Glutamatergic neuron (in vitro differentiated cells): ENCODE data around the gene HSF5. TPM values are rescaled to one million over a fixed set of nuclear protein-coding genes. Genes with fewer than 3 reads are reported as not detected.

Experiments used
- DNase-seq: peaks from one replicate; pipeline ENCODE4 v3.0.0; 2022
- H3K27ac Mint-ChIP-seq: one replicate; pipeline ENCODE4 v1.8.0; 2020; ENCODE audit warnings: mild to moderate bottlenecking, mixed read lengths, inconsistent platforms; ENCODE audit not compliant: unreplicated experiment
- H3K27me3 Mint-ChIP-seq: one replicate; pipeline ENCODE4 v1.8.0; 2020; ENCODE audit warnings: mild to moderate bottlenecking, moderate library complexity, mixed read lengths, inconsistent platforms; ENCODE audit not compliant: unreplicated experiment
- H3K36me3 Mint-ChIP-seq: one replicate; pipeline ENCODE4 v1.8.0; 2020; ENCODE audit warnings: mild to moderate bottlenecking, mixed read lengths, inconsistent platforms; ENCODE audit not compliant: unreplicated experiment
- H3K4me1 Mint-ChIP-seq: one replicate; pipeline ENCODE4 v1.8.0; 2020; ENCODE audit warnings: mild to moderate bottlenecking, low read depth, mixed read lengths, inconsistent platforms; ENCODE audit not compliant: unreplicated experiment
- H3K4me3 Mint-ChIP-seq: one replicate; pipeline ENCODE4 v1.8.0; 2020; ENCODE audit warnings: mild to moderate bottlenecking, mixed read lengths, inconsistent platforms; ENCODE audit not compliant: unreplicated experiment
- H3K9me3 Mint-ChIP-seq: one replicate; pipeline ENCODE4 v1.8.0; 2020; ENCODE audit warnings: mild to moderate bottlenecking, moderate library complexity, mixed read lengths, inconsistent platforms; ENCODE audit not compliant: unreplicated experiment
- CTCF ChIP-seq: fragments of 200-600 bp; sonication (generic); IDR thresholded peaks from one replicate; pipeline ENCODE4 v1.5.0; 2021; ENCODE audit not compliant: partially characterized antibody, unreplicated experiment
- total RNA-seq: library from RNA; stranded (reverse); fragmentation: NEBNext Ultra II Directional; extraction: Animal tissue kit (Norgen Biotek cat#: 25700); gene quantifications from one replicate; pipeline ENCODE4 v1.2.1, GENCODE V29; 2021; ENCODE audit not compliant: unreplicated experiment

Gene HSF5
- total RNA-seq, 1 donor from 2014 or later, result 0.10 TPM

- peaks cover 10% of the 10 kb centered on the region for H3K4me1 Mint-ChIP-seq
- no peaks in the 10 kb centered on the region for H3K9me3 Mint-ChIP-seq
- H3K27ac Mint-ChIP-seq, result no peak overlapping the region
- no peak for TF ChIP-seq CTCF
- H3K27me3 Mint-ChIP-seq, result peaks cover 6% of the 10 kb centered on the region
- H3K36me3 Mint-ChIP-seq, result no peaks in the 10 kb centered on the region
- H3K4me3 Mint-ChIP-seq, result no peak overlapping the region
- no peak for DNase-seq
Observed at GRCh38 chr17:58527949-58528348, 39.7 kb upstream of the HSF5 start.

- peak; percentile 26 for TF ChIP-seq CTCF
- Mint-ChIP-seq H3K9me3 (no peaks in the 10 kb centered on the region), H3K4me1 (peaks cover 7% of the 10 kb centered on the region), H3K4me3 (no peak overlapping the region), H3K36me3 (no peaks in the 10 kb centered on the region), H3K27ac (no peak overlapping the region), H3K27me3 (peaks cover 6% of the 10 kb centered on the region)
- DNase-seq, result no peak
Observed at GRCh38 chr17:58527306-58527705, 39.1 kb upstream of the HSF5 start.

GRCh38 chr17:58525239-58525638 is 37.0 kb upstream of the HSF5 start:
- no peak for TF ChIP-seq CTCF
- H3K4me1 Mint-ChIP-seq, result peaks cover 5% of the 10 kb centered on the region
- no peaks in the 10 kb centered on the region for H3K9me3 Mint-ChIP-seq
- H3K27ac Mint-ChIP-seq, result no peak overlapping the region
- peaks cover 8% of the 10 kb centered on the region for H3K27me3 Mint-ChIP-seq
- no peak for DNase-seq
- H3K36me3 Mint-ChIP-seq, result no peaks in the 10 kb centered on the region
- H3K4me3 Mint-ChIP-seq, result no peak overlapping the region

GRCh38 chr17:58521680-58522079 is 33.5 kb upstream of the HSF5 start:
- peaks cover 5% of the 10 kb centered on the region for H3K27me3 Mint-ChIP-seq
- no peaks in the 10 kb centered on the region for H3K36me3 Mint-ChIP-seq
- H3K4me1 Mint-ChIP-seq, result peaks cover 10% of the 10 kb centered on the region
- H3K27ac Mint-ChIP-seq, result no peak overlapping the region
- no peak for TF ChIP-seq CTCF
- no peak overlapping the region for H3K4me3 Mint-ChIP-seq
- peaks cover 7% of the 10 kb centered on the region for H3K9me3 Mint-ChIP-seq
- no peak for DNase-seq

GRCh38 chr17:58520843-58521430 is 32.7 kb upstream of the HSF5 start:
- Mint-ChIP-seq H3K36me3 (no peaks in the 10 kb centered on the region), H3K27ac (no peak overlapping the region), H3K9me3 (peaks cover 9% of the 10 kb centered on the region), H3K4me3 (peak overlapping the region; percentile 38), H3K27me3 (peaks cover 7% of the 10 kb centered on the region), H3K4me1 (peaks cover 13% of the 10 kb centered on the region)
- DNase-seq, result peak; percentile 54
- peak; percentile 72 for TF ChIP-seq CTCF
